SK-N-SH treated with all-trans-retinoic acid at 6 μM for 48 hours (cell line): ENCODE results near the gene RHBDF2.
"Not testable (repeated sequence)": the region's sequence is repeated elsewhere in the genome, so short reads cannot be mapped to it uniquely, and the experiment has no call there.

Experiments
- ATAC-seq: fragments of 200-7000 bp; cut with Tn5 transposase; 3 replicates; pipeline ENCODE4 v1.9.1; 2020; ENCODE audit warnings: mild to moderate bottlenecking, moderate library complexity
- ARNTL ChIP-seq: fragments of 450-650 bp; formaldehyde crosslinking; IDR thresholded peaks from 2 replicates; pipeline ENCODE4 v1.5.0; 2020; ENCODE audit warnings: low read depth, mild to moderate bottlenecking, moderate library complexity, borderline replicate concordance
- BACH2 ChIP-seq: fragments of 250-450 bp; sonication (Bioruptor Pico); IDR thresholded peaks from 2 replicates; pipeline ENCODE4 v1.9.0; 2021; ENCODE audit warnings: mild to moderate bottlenecking, borderline replicate concordance
- CREB5 ChIP-seq: fragments of 250-450 bp; sonication (Bioruptor Pico); IDR thresholded peaks from 2 replicates; pipeline ENCODE4 v1.5.1; 2020; ENCODE audit warnings: low read depth, mild to moderate bottlenecking, moderate library complexity
- CSDC2 ChIP-seq: fragments of 250-450 bp; sonication (Bioruptor Pico); IDR thresholded peaks from 2 replicates; pipeline ENCODE4 v1.5.0; 2020; ENCODE audit warnings: mild to moderate bottlenecking, moderate library complexity
- CSRNP3 ChIP-seq: fragments of 250-450 bp; sonication (Bioruptor Pico); IDR thresholded peaks from 2 replicates; pipeline ENCODE4 v1.5.1; 2021; ENCODE audit warnings: mild to moderate bottlenecking, moderate library complexity
- ESRRG ChIP-seq: fragments of 250-450 bp; sonication (Bioruptor Pico); IDR thresholded peaks from 2 replicates; pipeline ENCODE4 v1.6.1; 2021; ENCODE audit warnings: mild to moderate bottlenecking
- ISL1 ChIP-seq: fragments of 250-450 bp; sonication (Bioruptor Pico); IDR thresholded peaks from 2 replicates; pipeline ENCODE4 v2.1.2; 2022; ENCODE audit warnings: mild to moderate bottlenecking, moderate library complexity
- OSR1 ChIP-seq: fragments of 250-450 bp; sonication (Bioruptor Pico); IDR thresholded peaks from 2 replicates; pipeline ENCODE4 v1.8.0; 2022; ENCODE audit warnings: moderate library complexity, mild to moderate bottlenecking, inconsistent platforms
- PATZ1 ChIP-seq: fragments of 250-450 bp; sonication (Bioruptor Pico); IDR thresholded peaks from 2 replicates; pipeline ENCODE4 v1.8.0; 2020; ENCODE audit warnings: mild to moderate bottlenecking, moderate library complexity, borderline replicate concordance
- POU6F1 ChIP-seq: fragments of 250-450 bp; sonication (Bioruptor Pico); IDR thresholded peaks from 2 replicates; pipeline ENCODE4 v1.8.0; 2021; ENCODE audit warnings: low read depth, mild to moderate bottlenecking, moderate library complexity, borderline replicate concordance
- PPARA ChIP-seq: fragments of 250-450 bp; sonication (Bioruptor Pico); IDR thresholded peaks from 2 replicates; pipeline ENCODE4 v1.5.0; 2020; ENCODE audit warnings: mild to moderate bottlenecking, borderline replicate concordance
- RARB ChIP-seq: fragments of 250-450 bp; sonication (Bioruptor Pico); IDR thresholded peaks from 2 replicates; pipeline ENCODE4 v1.8.0; 2021; ENCODE audit warnings: mild to moderate bottlenecking, moderate library complexity
- TOX ChIP-seq: fragments of 250-450 bp; sonication (Bioruptor Pico); IDR thresholded peaks from 2 replicates; pipeline ENCODE4 v1.8.0; 2021; ENCODE audit warnings: mild to moderate bottlenecking, moderate library complexity, borderline replicate concordance
- TSHZ2 ChIP-seq: fragments of 250-450 bp; sonication (Bioruptor Pico); IDR thresholded peaks from 2 replicates; pipeline ENCODE4 v1.5.0; 2020; ENCODE audit warnings: mild to moderate bottlenecking, moderate library complexity
- ZC3H10 ChIP-seq: fragments of 250-450 bp; sonication (Bioruptor Pico); IDR thresholded peaks from 2 replicates; pipeline ENCODE4 v1.5.1; 2021; ENCODE audit warnings: mild to moderate bottlenecking, moderate library complexity
- ZFP3 ChIP-seq: fragments of 250-450 bp; sonication (Bioruptor Pico); IDR thresholded peaks from 2 replicates; pipeline ENCODE4 v1.5.0; 2020; ENCODE audit warnings: mild to moderate bottlenecking, moderate library complexity
- ZNF565 ChIP-seq: fragments of 450-650 bp; formaldehyde crosslinking; conservative IDR thresholded peaks from 2 replicates; pipeline ENCODE4 v1.5.0; 2020; ENCODE audit warnings: low read depth, mild to moderate bottlenecking, moderate library complexity
- ZNF70 ChIP-seq: fragments of 450-650 bp; formaldehyde crosslinking; IDR thresholded peaks from 2 replicates; pipeline ENCODE4 v1.5.0; 2020; ENCODE audit warnings: mild to moderate bottlenecking, moderate library complexity
- ZNF8 ChIP-seq: fragments of 450-650 bp; formaldehyde crosslinking; IDR thresholded peaks from 2 replicates; pipeline ENCODE4 v1.5.0; 2020; ENCODE audit warnings: mild to moderate bottlenecking, moderate library complexity

RHBDF2 gene

GRCh38 chr17:76511668-76512365, 10.6 kb upstream of the RHBDF2 start:
- ATAC-seq = no peak

GRCh38 chr17:76510831-76511244, 9.6 kb upstream of the RHBDF2 start:
- TF ChIP-seq PATZ1 (CRISPR knock-in tag) (no peak), CSRNP3 (CRISPR knock-in tag) (no peak), ZNF70 (CRISPR knock-in tag) (no peak)
- TF ChIP-seq, all 23 proteins: peak for 0
- ATAC-seq = no peak

More at GRCh38 chr17:76511668-76512365, 10.6 kb upstream of the RHBDF2 start:
- no peak for TF ChIP-seq RARB
- no peak for TF ChIP-seq PPARA
- no peak for TF ChIP-seq ARNTL (CRISPR knock-in tag)
- TF ChIP-seq ISL1 (CRISPR knock-in tag) = no peak
- no peak for TF ChIP-seq BACH2 (CRISPR knock-in tag)
- no peak for TF ChIP-seq ZC3H10 (CRISPR knock-in tag)
- TF ChIP-seq PATZ1 (CRISPR knock-in tag) = no peak
- no peak for TF ChIP-seq ZFP3
- no peak for TF ChIP-seq ZNF8
- TF ChIP-seq POU6F1 = no peak
- no peak for TF ChIP-seq CREB5

GRCh38 chr17:76508472-76509063, 7.3 kb upstream of the RHBDF2 start:
- not testable (repeated sequence) for ATAC-seq

GRCh38 chr17:76506408-76507345, 5.5 kb upstream of the RHBDF2 start:
- peak; percentile 91 for ATAC-seq

GRCh38 chr17:76504117-76504516, 2.9 kb upstream of the RHBDF2 start:
- ATAC-seq = no peak
- TF ChIP-seq CSRNP3 (CRISPR knock-in tag) (no peak), TSHZ2 (CRISPR knock-in tag) (no peak), PPARA (no peak), ZNF8 (no peak), ISL1 (CRISPR knock-in tag) (no peak), ZNF565 (CRISPR knock-in tag) (no peak), ARNTL (CRISPR knock-in tag) (no peak), CSDC2 (CRISPR knock-in tag) (no peak), ESRRG (CRISPR knock-in tag) (no peak), TOX (no peak)

More at GRCh38 chr17:76506408-76507345, 5.5 kb upstream of the RHBDF2 start:
- TF ChIP-seq RARB (no peak), OSR1 (CRISPR knock-in tag) (no peak), ZC3H10 (CRISPR knock-in tag) (no peak), ISL1 (CRISPR knock-in tag) (no peak), ZNF565 (CRISPR knock-in tag) (no peak), CSDC2 (CRISPR knock-in tag) (no peak)
